ENCODE results near the gene VAV2. TPM values are rescaled to one million over a fixed set of nuclear protein-coding genes. Genes with fewer than 3 reads are reported as not detected.

VAV2 gene
- total and polyA plus RNA-seq, 8 donors, result 25.3 to 44.1 (median 35.5) TPM

GRCh38 chr9:133938753-133939152, 53.4 kb downstream of the VAV2 start:
- Histone ChIP-seq H3K9me3 (no peaks in the 10 kb centered on the region), H3K4me3 (no peak overlapping the region)

GRCh38 chr9:133938086-133938485, 54.0 kb downstream of the VAV2 start:
- Histone ChIP-seq H3K36me3 (peaks cover 0 to 16% of the 10 kb centered on the region in 2 donors), H3K4me1 (peaks cover 0 to 8% of the 10 kb centered on the region in 2 donors), H3K27me3 (no peaks in the 10 kb centered on the region), H3K27ac (no peak overlapping the region), H3K4me3 (no peak overlapping the region), H3K9me3 (no peaks in the 10 kb centered on the region)
- DNase-seq, result peak in 1 of 4 donors; percentile 32
- intact Hi-C loops (cut with DNase I), result no loop called here
- TF ChIP-seq, protein P1, sequence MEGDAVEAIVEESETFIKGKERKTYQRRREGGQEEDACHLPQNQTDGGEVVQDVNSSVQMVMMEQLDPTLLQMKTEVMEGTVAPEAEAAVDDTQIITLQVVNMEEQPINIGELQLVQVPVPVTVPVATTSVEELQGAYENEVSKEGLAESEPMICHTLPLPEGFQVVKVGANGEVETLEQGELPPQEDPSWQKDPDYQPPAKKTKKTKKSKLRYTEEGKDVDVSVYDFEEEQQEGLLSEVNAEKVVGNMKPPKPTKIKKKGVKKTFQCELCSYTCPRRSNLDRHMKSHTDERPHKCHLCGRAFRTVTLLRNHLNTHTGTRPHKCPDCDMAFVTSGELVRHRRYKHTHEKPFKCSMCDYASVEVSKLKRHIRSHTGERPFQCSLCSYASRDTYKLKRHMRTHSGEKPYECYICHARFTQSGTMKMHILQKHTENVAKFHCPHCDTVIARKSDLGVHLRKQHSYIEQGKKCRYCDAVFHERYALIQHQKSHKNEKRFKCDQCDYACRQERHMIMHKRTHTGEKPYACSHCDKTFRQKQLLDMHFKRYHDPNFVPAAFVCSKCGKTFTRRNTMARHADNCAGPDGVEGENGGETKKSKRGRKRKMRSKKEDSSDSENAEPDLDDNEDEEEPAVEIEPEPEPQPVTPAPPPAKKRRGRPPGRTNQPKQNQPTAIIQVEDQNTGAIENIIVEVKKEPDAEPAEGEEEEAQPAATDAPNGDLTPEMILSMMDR (IDR thresholded peaks at IDR 0.05), result no peak
- no peak for ATAC-seq

More at GRCh38 chr9:133938753-133939152, 53.4 kb downstream of the VAV2 start:
- DNase-seq, result peak in 1 of 4 donors; percentile 39
- Histone ChIP-seq H3K4me1 (peaks cover 0 to 8% of the 10 kb centered on the region in 2 donors), H3K27ac (no peak overlapping the region), H3K36me3 (peaks cover 0 to 16% of the 10 kb centered on the region in 2 donors), H3K27me3 (no peaks in the 10 kb centered on the region)
- ATAC-seq, result no peak
- TF ChIP-seq, protein P1 (IDR thresholded peaks at IDR 0.05), result no peak
- intact Hi-C loops (cut with DNase I), result no loop called here

DNA sequence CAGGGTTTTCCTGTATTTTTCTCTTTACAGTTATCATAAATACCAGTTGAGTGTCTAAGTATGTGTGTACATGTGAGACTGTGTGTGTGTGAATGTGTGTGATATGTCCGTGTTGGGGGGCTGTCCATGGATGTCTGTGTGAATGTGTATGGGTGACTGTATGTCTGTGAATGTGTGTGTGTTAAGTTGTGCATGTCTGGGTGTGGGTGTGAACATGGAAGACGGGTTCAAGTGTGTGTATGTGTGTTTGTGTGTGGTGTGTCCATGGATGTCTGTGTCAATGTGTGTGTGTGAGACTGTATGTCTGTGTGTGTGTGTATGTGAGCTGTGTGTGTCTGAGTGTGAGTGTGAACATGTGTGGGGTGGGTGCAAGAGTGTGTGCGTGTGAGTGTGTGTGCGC, 55.0 kb downstream of the VAV2 start:
- Histone ChIP-seq H3K36me3 (peaks cover 0 to 16% of the 10 kb centered on the region in 2 donors), H3K4me1 (peaks cover 0 to 15% of the 10 kb centered on the region in 2 donors), H3K27me3 (no peaks in the 10 kb centered on the region), H3K9me3 (no peaks in the 10 kb centered on the region), H3K4me3 (no peak overlapping the region), H3K27ac (no peak overlapping the region)
- DNase-seq (no peak), ATAC-seq (no peak)
- intact Hi-C loops (cut with DNase I), result no loop called here
- TF ChIP-seq, protein P1 (IDR thresholded peaks at IDR 0.05), result no peak

GRCh38 chr9:133935328-133936005, 56.7 kb downstream of the VAV2 start:
- no peak overlapping the region for H3K4me3 ChIP-seq
- no peaks in the 10 kb centered on the region for H3K9me3 ChIP-seq
- intact Hi-C loops (cut with DNase I), result no loop called here
- no peak overlapping the region for H3K27ac ChIP-seq
- peak in 3 of 4 donors; percentile 61 to 75 (median 65) for DNase-seq
- peak; percentile 47 for ATAC-seq
- TF ChIP-seq, protein P1 (IDR thresholded peaks at IDR 0.05), result no peak
- H3K27me3 ChIP-seq, result no peaks in the 10 kb centered on the region
- H3K36me3 ChIP-seq, result peaks cover 0 to 16% of the 10 kb centered on the region in 2 donors
- peaks cover 0 to 22% of the 10 kb centered on the region in 2 donors for H3K4me1 ChIP-seq

DNA sequence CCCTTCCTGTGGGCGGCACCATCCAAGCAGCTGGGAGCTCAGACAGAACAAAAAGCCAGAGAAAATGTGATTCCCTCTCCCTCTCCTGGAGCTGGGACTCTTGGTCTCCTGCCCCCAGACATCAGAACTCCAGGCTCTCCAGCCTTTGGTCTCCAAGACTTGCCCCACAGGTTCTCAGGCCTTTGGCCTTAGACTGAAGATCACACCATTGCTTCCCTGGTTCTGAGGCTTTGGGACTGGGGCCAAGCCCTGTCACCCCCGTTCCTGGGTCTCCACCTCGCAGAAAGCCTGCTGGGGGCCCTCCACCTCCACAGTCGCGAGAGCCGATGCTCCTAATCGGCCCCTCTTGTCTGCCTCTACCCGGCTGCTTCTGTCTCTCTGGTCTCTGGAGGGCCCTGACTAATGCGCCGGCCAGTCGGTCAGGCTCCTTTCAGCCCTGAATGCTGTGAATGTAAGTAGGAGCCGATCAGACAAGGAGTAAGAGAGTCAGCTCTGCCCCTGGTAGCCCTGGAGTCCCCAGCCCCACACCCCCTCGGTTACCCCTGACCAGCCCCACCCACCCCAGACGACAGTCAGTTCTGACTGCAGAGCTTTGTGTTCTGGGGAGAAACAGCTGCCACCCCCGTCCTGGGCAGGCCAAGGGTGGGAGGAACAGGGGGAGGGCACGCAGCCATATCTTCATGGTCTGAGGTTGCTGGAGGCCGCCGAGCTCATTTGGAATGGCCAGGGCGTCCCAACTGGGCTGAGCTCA, 57.5 kb downstream of the VAV2 start:
- DNase-seq (peak in 1 of 4 donors; percentile 59), ATAC-seq (peak; percentile 10)
- no peak overlapping the region for H3K27ac ChIP-seq
- intact Hi-C loops (cut with DNase I), result no loop called here
- no peaks in the 10 kb centered on the region for H3K9me3 ChIP-seq
- H3K27me3 ChIP-seq, result no peaks in the 10 kb centered on the region
- no peak overlapping the region for H3K4me3 ChIP-seq
- peaks cover 0 to 16% of the 10 kb centered on the region in 2 donors for H3K36me3 ChIP-seq
- peaks cover 0 to 22% of the 10 kb centered on the region in 2 donors for H3K4me1 ChIP-seq
- TF ChIP-seq, protein P1 (IDR thresholded peaks at IDR 0.05), result no peak

Data from left lung (tissue), 10 donors.